Progenitor cell of endocrine pancreas (in vitro differentiated cells): ENCODE measurements around the gene DACH2. TPM values are rescaled to one million over a fixed set of nuclear protein-coding genes. Genes with fewer than 3 reads are reported as not detected.
A peak's percentile ranks its signal among the peaks of the same experiment; 100 is the strongest.

ENCODE experiments used
- DNase-seq: peaks from one replicate; pipeline ENCODE4 v3.0.0; 2021; ENCODE audit warnings: low spot score; ENCODE audit not compliant: unreplicated experiment
- H3K27ac Mint-ChIP-seq: 2 replicates; pipeline ENCODE4 v1.8.0; 2021; ENCODE audit warnings: mild to moderate bottlenecking, moderate library complexity, mixed read lengths
- H3K27me3 Mint-ChIP-seq: 2 replicates; pipeline ENCODE4 v1.8.0; 2021; ENCODE audit warnings: mixed read lengths
- H3K36me3 Mint-ChIP-seq: 2 replicates; pipeline ENCODE4 v1.8.0; 2022; ENCODE audit warnings: mixed read lengths; ENCODE audit not compliant: insufficient read depth
- H3K4me1 Mint-ChIP-seq: 2 replicates; pipeline ENCODE4 v1.8.0; 2021; ENCODE audit warnings: low read depth, mixed read lengths
- H3K4me3 Mint-ChIP-seq: 2 replicates; pipeline ENCODE4 v1.8.0; 2021; ENCODE audit warnings: low read depth, mild to moderate bottlenecking, moderate library complexity, mixed read lengths
- H3K9me3 Mint-ChIP-seq: 2 replicates; pipeline ENCODE4 v1.8.0; 2021; ENCODE audit warnings: low read depth, mixed read lengths
- CTCF ChIP-seq: fragments of 200-600 bp; sonication (generic); IDR thresholded peaks from one replicate; pipeline ENCODE4 v1.5.0; 2021; ENCODE audit warnings: antibody characterized with exemption, mild to moderate bottlenecking; ENCODE audit not compliant: unreplicated experiment
- total RNA-seq: library from RNA; stranded (reverse); gene quantifications from 2 replicates; pipeline ENCODE4 v1.2.1, GENCODE V29; 2021

The DACH2 gene
- total RNA-seq, 1 donor from 2014 or later: 1.5 TPM

- no peak overlapping the region for H3K27ac Mint-ChIP-seq
- H3K9me3 Mint-ChIP-seq: peaks cover 4% of the 10 kb centered on the region
- no peak for DNase-seq
- no peaks in the 10 kb centered on the region for H3K36me3 Mint-ChIP-seq
- TF ChIP-seq CTCF: no peak
- H3K4me3 Mint-ChIP-seq: no peak overlapping the region
- H3K27me3 Mint-ChIP-seq: no peaks in the 10 kb centered on the region
- H3K4me1 Mint-ChIP-seq: peaks cover 15% of the 10 kb centered on the region
Observed at GRCh38 chrX:86714441-86714840, 566.2 kb downstream of the DACH2 start.

GRCh38 chrX:86724277-86724676, 576.0 kb downstream of the DACH2 start:
- H3K36me3 Mint-ChIP-seq: peaks cover 2% of the 10 kb centered on the region
- H3K27ac Mint-ChIP-seq: no peak overlapping the region
- DNase-seq: no peak
- no peak for TF ChIP-seq CTCF
- H3K27me3 Mint-ChIP-seq: no peaks in the 10 kb centered on the region
- H3K9me3 Mint-ChIP-seq: peaks cover 14% of the 10 kb centered on the region
- peaks cover 3% of the 10 kb centered on the region for H3K4me1 Mint-ChIP-seq
- no peak overlapping the region for H3K4me3 Mint-ChIP-seq

GRCh38 chrX:86747091-86747490, 598.8 kb downstream of the DACH2 start:
- Mint-ChIP-seq H3K4me1 (no peaks in the 10 kb centered on the region), H3K27ac (no peak overlapping the region), H3K9me3 (peaks cover 2% of the 10 kb centered on the region), H3K4me3 (no peak overlapping the region), H3K36me3 (no peaks in the 10 kb centered on the region), H3K27me3 (no peaks in the 10 kb centered on the region)
- DNase-seq: no peak
- no peak for TF ChIP-seq CTCF

- Mint-ChIP-seq H3K4me1 (peaks cover 6% of the 10 kb centered on the region), H3K9me3 (peaks cover 7% of the 10 kb centered on the region), H3K27ac (no peak overlapping the region), H3K4me3 (no peak overlapping the region), H3K36me3 (no peaks in the 10 kb centered on the region), H3K27me3 (no peaks in the 10 kb centered on the region)
- no peak for DNase-seq
- no peak for TF ChIP-seq CTCF
Observed at GRCh38 chrX:86805241-86805640, 657.0 kb downstream of the DACH2 start.

- H3K27me3 Mint-ChIP-seq: no peaks in the 10 kb centered on the region
- no peak overlapping the region for H3K4me3 Mint-ChIP-seq
- no peaks in the 10 kb centered on the region for H3K36me3 Mint-ChIP-seq
- no peak overlapping the region for H3K27ac Mint-ChIP-seq
- DNase-seq: no peak
- peaks cover 7% of the 10 kb centered on the region for H3K9me3 Mint-ChIP-seq
- peaks cover 6% of the 10 kb centered on the region for H3K4me1 Mint-ChIP-seq
- TF ChIP-seq CTCF: peak; percentile 63
Observed at GRCh38 chrX:86806786-86807185, 658.5 kb downstream of the DACH2 start.
